SK-N-MC (cell line): Measurements from ENCODE around the gene HSPA14.

Experiments used
- DNase-seq: peaks from one replicate; pipeline ENCODE4 v3.0.0-alpha.2; 2011; ENCODE audit warnings: low read depth, low spot score
- H3K27ac ChIP-seq: fragments of 200-600 bp; sonication (generic); 2 replicates; pipeline ENCODE4 v1.5.1; 2016; ENCODE audit warnings: mixed run types
- H3K36me3 ChIP-seq: fragments of 200-600 bp; sonication (generic); 2 replicates; pipeline ENCODE4 v1.6.1; 2017; ENCODE audit warnings: antibody characterized with exemption, low read length, mixed read lengths; ENCODE audit not compliant: insufficient read depth
- H3K4me3 ChIP-seq: fragments of 200-600 bp; sonication (generic); 2 replicates; pipeline ENCODE4 v1.5.1; 2016
- H3K9ac ChIP-seq: fragments of 200-600 bp; sonication (generic); 2 replicates; pipeline ENCODE4 v1.8.0; 2017; ENCODE audit warnings: mixed run types, mixed read lengths; ENCODE audit not compliant: insufficient read length
- H3K9me3 ChIP-seq: fragments of 200-600 bp; sonication (generic); 2 replicates; pipeline ENCODE4 v1.6.1; 2017; ENCODE audit warnings: low read depth, mild to moderate bottlenecking, antibody characterized with exemption, low read length, moderate library complexity, mixed read lengths
- EZH2 ChIP-seq: fragments of 200-600 bp; sonication (generic); IDR thresholded peaks from one replicate; pipeline ENCODE4 v1.6.1; 2017; ENCODE audit warnings: antibody characterized with exemption
- FOXP2 ChIP-seq: optimal IDR thresholded peaks from 2 replicates; pipeline ENCODE3; 2011; ENCODE audit warnings: mild to moderate bottlenecking, moderate library complexity; ENCODE audit not compliant: insufficient read depth; ENCODE audit errors: extremely low read length, control extremely low read depth
- POLR2AphosphoS5 ChIP-seq: IDR thresholded peaks from 2 replicates; pipeline ENCODE4 v1.6.1; 2012; ENCODE audit warnings: mild to moderate bottlenecking, low read depth, low read length, borderline replicate concordance

Gene HSPA14

GRCh38 chr10:14833106-14833505 is 5.0 kb upstream of the HSPA14 start:
- Histone ChIP-seq H3K9ac (no peak overlapping the region), H3K4me3 (no peak overlapping the region), H3K27ac (no peak overlapping the region), H3K9me3 (no peaks in the 10 kb centered on the region), H3K36me3 (no peaks in the 10 kb centered on the region)
- DNase-seq: no peak
- no peak for TF ChIP-seq FOXP2
- TF ChIP-seq POLR2AphosphoS5: no peak
- TF ChIP-seq EZH2: no peak

GRCh38 chr10:14836208-14836607 is 1.9 kb upstream of the HSPA14 start:
- H3K27ac ChIP-seq: no peak overlapping the region
- no peak for DNase-seq
- H3K36me3 ChIP-seq: peaks cover 10% of the 10 kb centered on the region
- no peaks in the 10 kb centered on the region for H3K9me3 ChIP-seq
- no peak overlapping the region for H3K4me3 ChIP-seq
- H3K9ac ChIP-seq: no peak overlapping the region
- no peak for TF ChIP-seq POLR2AphosphoS5
- TF ChIP-seq EZH2: no peak
- no peak for TF ChIP-seq FOXP2

GRCh38 chr10:14837003-14837756 is 926 bp upstream of the HSPA14 start:
- peak overlapping the region; percentile 83 for H3K4me3 ChIP-seq
- peak overlapping the region; percentile 42; the same call in 1 of the 2 replicates for H3K27ac ChIP-seq
- peaks cover 17% of the 10 kb centered on the region for H3K36me3 ChIP-seq
- no peak for DNase-seq
- H3K9ac ChIP-seq: peak overlapping the region; percentile 73
- TF ChIP-seq EZH2 (no peak), POLR2AphosphoS5 (no peak), FOXP2 (no peak)
- H3K9me3 ChIP-seq: no peaks in the 10 kb centered on the region

- no peak for DNase-seq
- Histone ChIP-seq H3K9ac (peak overlapping the region; percentile 85), H3K27ac (no peak overlapping the region), H3K9me3 (no peaks in the 10 kb centered on the region), H3K36me3 (peaks cover 25% of the 10 kb centered on the region), H3K4me3 (peak overlapping the region; percentile 83)
- TF ChIP-seq POLR2AphosphoS5 (no peak), EZH2 (no peak), FOXP2 (no peak)
Observed at GRCh38 chr10:14838582-14839304, 637 bp downstream of the HSPA14 start.

- no peak for DNase-seq
- TF ChIP-seq EZH2 (no peak), FOXP2 (no peak), POLR2AphosphoS5 (no peak)
- peaks cover 31% of the 10 kb centered on the region for H3K36me3 ChIP-seq
- peak overlapping the region; percentile 83 for H3K4me3 ChIP-seq
- peak overlapping the region; percentile 85 for H3K9ac ChIP-seq
- no peak overlapping the region for H3K27ac ChIP-seq
- H3K9me3 ChIP-seq: no peaks in the 10 kb centered on the region
Observed at GRCh38 chr10:14839305-14839695, 1.2 kb downstream of the HSPA14 start.

- H3K9ac ChIP-seq: no peak overlapping the region
- TF ChIP-seq POLR2AphosphoS5: no peak
- TF ChIP-seq FOXP2: no peak
- TF ChIP-seq EZH2: no peak
- no peak for DNase-seq
- H3K9me3 ChIP-seq: no peaks in the 10 kb centered on the region
- peaks cover 31% of the 10 kb centered on the region for H3K36me3 ChIP-seq
- no peak overlapping the region for H3K27ac ChIP-seq
- H3K4me3 ChIP-seq: no peak overlapping the region
Observed at GRCh38 chr10:14840178-14840577, 2.1 kb downstream of the HSPA14 start.

GRCh38 chr10:14843327-14843988 is 5.4 kb downstream of the HSPA14 start:
- no peak for DNase-seq
- Histone ChIP-seq H3K9me3 (no peaks in the 10 kb centered on the region), H3K36me3 (peaks cover 31% of the 10 kb centered on the region), H3K27ac (no peak overlapping the region), H3K4me3 (no peak overlapping the region), H3K9ac (no peak overlapping the region)
- no peak for TF ChIP-seq EZH2
- TF ChIP-seq FOXP2: no peak
- no peak for TF ChIP-seq POLR2AphosphoS5

GRCh38 chr10:14844948-14845347 is 6.8 kb downstream of the HSPA14 start:
- TF ChIP-seq POLR2AphosphoS5 (no peak), EZH2 (no peak), FOXP2 (no peak)
- peaks cover 31% of the 10 kb centered on the region for H3K36me3 ChIP-seq
- no peak overlapping the region for H3K9ac ChIP-seq
- H3K4me3 ChIP-seq: no peak overlapping the region
- no peaks in the 10 kb centered on the region for H3K9me3 ChIP-seq
- no peak for DNase-seq
- H3K27ac ChIP-seq: no peak overlapping the region

- H3K9me3 ChIP-seq: no peaks in the 10 kb centered on the region
- H3K9ac ChIP-seq: no peak overlapping the region
- DNase-seq: no peak
- no peak for TF ChIP-seq EZH2
- TF ChIP-seq POLR2AphosphoS5: no peak
- no peak for TF ChIP-seq FOXP2
- H3K27ac ChIP-seq: no peak overlapping the region
- peaks cover 7% of the 10 kb centered on the region; the same call in 1 of the 2 replicates for H3K36me3 ChIP-seq
- H3K4me3 ChIP-seq: no peak overlapping the region
Observed at GRCh38 chr10:14852236-14852635, 14.1 kb downstream of the HSPA14 start.
